Stimulated activated effector memory CD8-positive, alpha-beta T cell treated with anti-CD3 and anti-CD28 coated beads, Interleukin-12 subunit alpha, Interleukin-12 subunit beta, amount 100 ng/mL, for 72 hours (primary cell): ENCODE results near the gene SAMD4A.
"Not testable (repeated sequence)": the region's sequence is repeated elsewhere in the genome, so short reads cannot be mapped to it uniquely, and the experiment has no call there.

ENCODE experiments used
- ATAC-seq: fragments of 150-1000 bp; cut with Tn5 transposase; 2 replicates; pipeline ENCODE4 v1.10.0; 2021
- DNase-seq, 2 donors: peaks; one replicate each; pipeline ENCODE4 v3.0.0; 2021 to 2022; ENCODE audit warnings: low spot score in 2 of 2
- H3K27ac Mint-ChIP-seq: one replicate; pipeline ENCODE4 v1.8.0; 2022; ENCODE audit warnings: mild to moderate bottlenecking, mixed read lengths
- H3K36me3 Mint-ChIP-seq: one replicate; pipeline ENCODE4 v1.8.0; 2022; ENCODE audit warnings: mild to moderate bottlenecking, mixed read lengths
- H3K4me1 Mint-ChIP-seq: one replicate; pipeline ENCODE4 v1.8.0; 2022; ENCODE audit warnings: mixed read lengths
- H3K4me3 Mint-ChIP-seq: one replicate; pipeline ENCODE4 v1.8.0; 2022; ENCODE audit warnings: mild to moderate bottlenecking, mixed read lengths
- H3K9me3 Mint-ChIP-seq: one replicate; pipeline ENCODE4 v1.8.0; 2022; ENCODE audit warnings: mixed read lengths

SAMD4A gene

GRCh38 chr14:54735424-54735823, 168.5 kb downstream of the SAMD4A start:
- H3K9me3 Mint-ChIP-seq, result no peaks in the 10 kb centered on the region
- no peak overlapping the region for H3K4me3 Mint-ChIP-seq
- H3K27ac Mint-ChIP-seq, result no peak overlapping the region
- ATAC-seq, result no peak
- DNase-seq, result no peak
- H3K36me3 Mint-ChIP-seq, result no peaks in the 10 kb centered on the region
- peaks cover 37% of the 10 kb centered on the region for H3K4me1 Mint-ChIP-seq

- Mint-ChIP-seq H3K36me3 (no peaks in the 10 kb centered on the region), H3K27ac (no peak overlapping the region), H3K9me3 (no peaks in the 10 kb centered on the region), H3K4me3 (peak overlapping the region; percentile 20), H3K4me1 (peaks cover 29% of the 10 kb centered on the region)
- DNase-seq (no peak), ATAC-seq (peak; percentile 87)
Measured at GRCh38 chr14:54737132-54737711, 170.3 kb downstream of the SAMD4A start.

- DNase-seq, result no peak
- no peaks in the 10 kb centered on the region for H3K9me3 Mint-ChIP-seq
- peaks cover 29% of the 10 kb centered on the region for H3K4me1 Mint-ChIP-seq
- H3K36me3 Mint-ChIP-seq, result no peaks in the 10 kb centered on the region
- no peak overlapping the region for H3K27ac Mint-ChIP-seq
- peak overlapping the region; percentile 20 for H3K4me3 Mint-ChIP-seq
- no peak for ATAC-seq
Measured at GRCh38 chr14:54738009-54738408, 171.1 kb downstream of the SAMD4A start.

GRCh38 chr14:54739514-54739913, 172.6 kb downstream of the SAMD4A start:
- H3K27ac Mint-ChIP-seq, result no peak overlapping the region

GRCh38 chr14:54742492-54743350, 175.8 kb downstream of the SAMD4A start:
- ATAC-seq, result no peak
- Mint-ChIP-seq H3K36me3 (no peaks in the 10 kb centered on the region), H3K9me3 (no peaks in the 10 kb centered on the region), H3K4me3 (no peak overlapping the region), H3K4me1 (peaks cover 9% of the 10 kb centered on the region), H3K27ac (no peak overlapping the region)
- no peak for DNase-seq

More at GRCh38 chr14:54739514-54739913, 172.6 kb downstream of the SAMD4A start:
- Mint-ChIP-seq H3K36me3 (no peaks in the 10 kb centered on the region), H3K4me1 (peaks cover 22% of the 10 kb centered on the region), H3K4me3 (no peak overlapping the region), H3K9me3 (no peaks in the 10 kb centered on the region)
- ATAC-seq, result no peak
- no peak for DNase-seq

- Mint-ChIP-seq H3K9me3 (no peaks in the 10 kb centered on the region), H3K36me3 (no peaks in the 10 kb centered on the region), H3K4me3 (no peak overlapping the region), H3K27ac (no peak overlapping the region), H3K4me1 (peaks cover 2% of the 10 kb centered on the region)
- ATAC-seq (peak; percentile 51), DNase-seq (no peak)
Measured at GRCh38 chr14:54743382-54743781, 176.5 kb downstream of the SAMD4A start.

- no peaks in the 10 kb centered on the region for H3K9me3 Mint-ChIP-seq
- DNase-seq, result no peak
- no peak for ATAC-seq
- H3K4me1 Mint-ChIP-seq, result no peaks in the 10 kb centered on the region
- H3K27ac Mint-ChIP-seq, result no peak overlapping the region
- no peaks in the 10 kb centered on the region for H3K36me3 Mint-ChIP-seq
- no peak overlapping the region for H3K4me3 Mint-ChIP-seq
Measured at GRCh38 chr14:54746019-54746418, 179.1 kb downstream of the SAMD4A start.

GRCh38 chr14:54747616-54748015, 180.7 kb downstream of the SAMD4A start:
- no peak for DNase-seq
- H3K4me3 Mint-ChIP-seq, result no peak overlapping the region

GRCh38 chr14:54749180-54749579, 182.3 kb downstream of the SAMD4A start:
- H3K4me1 Mint-ChIP-seq, result no peaks in the 10 kb centered on the region
- no peaks in the 10 kb centered on the region for H3K36me3 Mint-ChIP-seq
- H3K27ac Mint-ChIP-seq, result no peak overlapping the region
- DNase-seq, result no peak
- H3K9me3 Mint-ChIP-seq, result no peaks in the 10 kb centered on the region
- H3K4me3 Mint-ChIP-seq, result no peak overlapping the region
- no peak for ATAC-seq

More at GRCh38 chr14:54747616-54748015, 180.7 kb downstream of the SAMD4A start:
- no peaks in the 10 kb centered on the region for H3K36me3 Mint-ChIP-seq
- no peaks in the 10 kb centered on the region for H3K4me1 Mint-ChIP-seq
- H3K27ac Mint-ChIP-seq, result no peak overlapping the region
- ATAC-seq, result no peak
- H3K9me3 Mint-ChIP-seq, result no peaks in the 10 kb centered on the region

- Mint-ChIP-seq H3K4me3 (no peak overlapping the region), H3K27ac (no peak overlapping the region), H3K36me3 (no peaks in the 10 kb centered on the region), H3K4me1 (no peaks in the 10 kb centered on the region), H3K9me3 (no peaks in the 10 kb centered on the region)
- no peak for ATAC-seq
- DNase-seq, result no peak
Measured at GRCh38 chr14:54749727-54750126, 182.8 kb downstream of the SAMD4A start.

GRCh38 chr14:54752611-54753010, 185.7 kb downstream of the SAMD4A start:
- H3K36me3 Mint-ChIP-seq, H3K27ac Mint-ChIP-seq: not testable (repeated sequence)

GRCh38 chr14:54753396-54753795, 186.5 kb downstream of the SAMD4A start:
- DNase-seq, ATAC-seq, H3K4me3 Mint-ChIP-seq, H3K4me1 Mint-ChIP-seq, H3K9me3 Mint-ChIP-seq, H3K27ac Mint-ChIP-seq, H3K36me3 Mint-ChIP-seq: not testable (repeated sequence)

More at GRCh38 chr14:54752611-54753010, 185.7 kb downstream of the SAMD4A start:
- not testable (repeated sequence) for DNase-seq, H3K4me1 Mint-ChIP-seq, H3K9me3 Mint-ChIP-seq, H3K4me3 Mint-ChIP-seq, ATAC-seq

GRCh38 chr14:54754116-54754622, 187.2 kb downstream of the SAMD4A start:
- no peak overlapping the region for H3K27ac Mint-ChIP-seq
- no peak overlapping the region for H3K4me3 Mint-ChIP-seq
- H3K36me3 Mint-ChIP-seq, result no peaks in the 10 kb centered on the region
- H3K9me3 Mint-ChIP-seq, result no peaks in the 10 kb centered on the region
- DNase-seq (no peak), ATAC-seq (no peak)
- peaks cover 5% of the 10 kb centered on the region for H3K4me1 Mint-ChIP-seq

GRCh38 chr14:54754623-54755386, 187.9 kb downstream of the SAMD4A start:
- DNase-seq (no peak), ATAC-seq (no peak)
- H3K27ac Mint-ChIP-seq, result no peak overlapping the region
- H3K4me3 Mint-ChIP-seq, result no peak overlapping the region
- H3K36me3 Mint-ChIP-seq, result no peaks in the 10 kb centered on the region
- H3K4me1 Mint-ChIP-seq, result peaks cover 5% of the 10 kb centered on the region
- no peaks in the 10 kb centered on the region for H3K9me3 Mint-ChIP-seq

GRCh38 chr14:54756656-54757392, 189.9 kb downstream of the SAMD4A start:
- Mint-ChIP-seq H3K27ac (no peak overlapping the region), H3K4me1 (peaks cover 5% of the 10 kb centered on the region), H3K36me3 (no peaks in the 10 kb centered on the region), H3K9me3 (no peaks in the 10 kb centered on the region), H3K4me3 (no peak overlapping the region)
- ATAC-seq, result no peak
- DNase-seq, result no peak
